Nephron (organoid): Measurements from ENCODE around the gene PARVB.

Source experiments
- H3K27ac Mint-ChIP-seq, 3 experiments: 2 replicates each; pipeline ENCODE4 v1.8.0; 2020; ENCODE audit warnings: mixed read lengths in 3 of 3, mild to moderate bottlenecking in 2 of 3, moderate library complexity in 1 of 3
- H3K27me3 Mint-ChIP-seq: 2 replicates; pipeline ENCODE4 v1.8.0; 2021; ENCODE audit warnings: low read depth, mild to moderate bottlenecking, moderate library complexity, mixed read lengths
- H3K36me3 Mint-ChIP-seq: 2 replicates; pipeline ENCODE4 v1.8.0; 2020; ENCODE audit warnings: low read depth, mixed read lengths
- H3K4me1 Mint-ChIP-seq: 2 replicates; pipeline ENCODE4 v1.8.0; 2020; ENCODE audit warnings: mixed read lengths
- H3K4me3 Mint-ChIP-seq, 3 experiments: 2 replicates each; pipeline ENCODE4 v1.8.0; 2020; ENCODE audit warnings: mild to moderate bottlenecking in 3 of 3, mixed read lengths in 3 of 3, moderate library complexity in 2 of 3
- H3K9me3 Mint-ChIP-seq: 2 replicates; pipeline ENCODE4 v1.8.0; 2020; ENCODE audit warnings: mixed read lengths
- CTCF ChIP-seq, 3 experiments: fragments of 200-600 bp; sonication (generic); IDR thresholded peaks; one replicate each; pipeline ENCODE4 v1.5.0; 2021; ENCODE audit warnings: antibody characterized with exemption in 3 of 3; ENCODE audit not compliant: unreplicated experiment in 3 of 3

PARVB gene

GRCh38 chr22:43991316-43992020, 32.6 kb upstream of the PARVB start:
- Mint-ChIP-seq H3K9me3 (no peaks in the 10 kb centered on the region), H3K4me1 (peaks cover 31% of the 10 kb centered on the region), H3K27me3 (peaks cover 2% of the 10 kb centered on the region), H3K27ac (no peak overlapping the region), H3K36me3 (peaks cover 76% of the 10 kb centered on the region), H3K4me3 (no peak overlapping the region)
- no peak for TF ChIP-seq CTCF (IDR thresholded peaks at IDR 0.05; ENCODE audit: unreplicated experiment in 3 of 3)

GRCh38 chr22:43992331-43992821, 31.7 kb upstream of the PARVB start:
- no peak overlapping the region for H3K4me3 Mint-ChIP-seq
- peaks cover 73% of the 10 kb centered on the region for H3K36me3 Mint-ChIP-seq
- peaks cover 31% of the 10 kb centered on the region for H3K4me1 Mint-ChIP-seq
- no peak for TF ChIP-seq CTCF (IDR thresholded peaks at IDR 0.05; ENCODE audit: unreplicated experiment in 3 of 3)
- peaks cover 6% of the 10 kb centered on the region for H3K27me3 Mint-ChIP-seq
- H3K9me3 Mint-ChIP-seq: no peaks in the 10 kb centered on the region
- H3K27ac Mint-ChIP-seq: no peak overlapping the region

- peaks cover 6% of the 10 kb centered on the region for H3K27me3 Mint-ChIP-seq
- no peak overlapping the region for H3K27ac Mint-ChIP-seq
- H3K9me3 Mint-ChIP-seq: no peaks in the 10 kb centered on the region
- H3K36me3 Mint-ChIP-seq: peaks cover 75% of the 10 kb centered on the region
- peak; percentile 95 to 97 (median 96) for TF ChIP-seq CTCF (IDR thresholded peaks at IDR 0.05; ENCODE audit: unreplicated experiment in 3 of 3)
- H3K4me3 Mint-ChIP-seq: no peak overlapping the region
- H3K4me1 Mint-ChIP-seq: peaks cover 27% of the 10 kb centered on the region
Measured at GRCh38 chr22:43993072-43993760, 30.9 kb upstream of the PARVB start.

GRCh38 chr22:43994006-43994405, 30.1 kb upstream of the PARVB start:
- Mint-ChIP-seq H3K36me3 (peaks cover 76% of the 10 kb centered on the region), H3K4me1 (peaks cover 28% of the 10 kb centered on the region), H3K27me3 (peaks cover 6% of the 10 kb centered on the region), H3K27ac (no peak overlapping the region), H3K4me3 (no peak overlapping the region), H3K9me3 (no peaks in the 10 kb centered on the region)
- TF ChIP-seq CTCF (IDR thresholded peaks at IDR 0.05; ENCODE audit: unreplicated experiment in 3 of 3): no peak

- H3K4me3 Mint-ChIP-seq: no peak overlapping the region
- no peak overlapping the region for H3K27ac Mint-ChIP-seq
- no peaks in the 10 kb centered on the region for H3K9me3 Mint-ChIP-seq
- H3K27me3 Mint-ChIP-seq: peaks cover 6% of the 10 kb centered on the region
- H3K36me3 Mint-ChIP-seq: peaks cover 78% of the 10 kb centered on the region
- H3K4me1 Mint-ChIP-seq: peaks cover 32% of the 10 kb centered on the region
- TF ChIP-seq CTCF (IDR thresholded peaks at IDR 0.05; ENCODE audit: unreplicated experiment in 3 of 3): no peak
Measured at GRCh38 chr22:43994416-43994815, 29.7 kb upstream of the PARVB start.
